B cell (primary cell): ENCODE measurements around the gene GADD45G.

ENCODE experiments used
- CTCF ChIP-seq: fragments of 200-600 bp; IDR thresholded peaks from one replicate; pipeline ENCODE4 v1.8.0; 2022; ENCODE audit warnings: antibody characterized with exemption, mild to moderate bottlenecking
- EZH2 ChIP-seq: IDR thresholded peaks from 2 replicates; pipeline ENCODE4 v1.6.1; 2012; ENCODE audit warnings: borderline replicate concordance, low read depth, mild to moderate bottlenecking, moderate library complexity, low read length; ENCODE audit not compliant: insufficient read depth, poor library complexity, severe bottlenecking

DNA sequence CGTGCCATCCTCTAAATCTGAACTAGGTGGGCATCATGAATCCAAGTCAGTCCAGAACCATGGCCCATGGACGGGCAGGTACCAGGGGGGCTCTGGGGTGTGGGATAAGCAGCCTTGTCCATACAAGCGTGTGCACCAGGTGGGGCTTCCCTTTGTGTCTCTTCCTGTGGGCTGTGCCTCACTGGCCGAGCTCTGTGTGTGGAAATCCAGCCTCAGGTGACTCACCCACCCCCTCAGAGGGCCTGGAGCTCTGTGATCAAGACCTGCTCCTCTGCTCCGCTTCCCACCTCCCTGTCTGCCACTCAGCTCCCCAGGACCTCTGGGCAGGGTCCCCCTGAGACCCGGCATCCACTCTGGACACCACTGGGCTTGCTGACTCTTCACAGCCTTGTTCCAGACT is 33.0 kb downstream of the GADD45G start:
- no peak for TF ChIP-seq CTCF
- no peak for TF ChIP-seq EZH2
